Esophagus squamous epithelium (tissue), 5 donors: ENCODE data around the gene ALDH18A1. TPM values are rescaled to one million over a fixed set of nuclear protein-coding genes. Genes with fewer than 3 reads are reported as not detected.

Experiments used
- DNase-seq: peaks from one replicate; lab custom pipeline; 2025; lab: John Stamatoyannopoulos, UW
- H3K27ac ChIP-seq, 4 donors: fragments of 200-600 bp; sonication (generic); one replicate each; pipeline ENCODE4 v1.5.1; 2016 to 2019; ENCODE audit warnings: mild to moderate bottlenecking in 1 of 4
- H3K27me3 ChIP-seq, 4 donors: fragments of 200-600 bp; sonication (generic); 1 replicate in 3 of 4; 2 replicates in 1 of 4; pipeline versions ENCODE4 v1.5.1 to v1.6.0; 2017 to 2021; ENCODE audit warnings: antibody characterized with exemption in 1 of 4
- H3K36me3 ChIP-seq, 3 donors: fragments of 200-600 bp; sonication (generic); one replicate each; pipeline ENCODE4 v1.5.1; 2016 to 2019
- H3K4me1 ChIP-seq, 3 donors: fragments of 200-600 bp; sonication (generic); one replicate each; pipeline ENCODE4 v1.5.1; 2017 to 2019
- H3K4me3 ChIP-seq, 4 donors: fragments of 200-600 bp; sonication (generic); 1 replicate in 3 of 4; 2 replicates in 1 of 4; pipeline ENCODE4 v1.5.1; 2016 to 2019; ENCODE audit warnings: mild to moderate bottlenecking in 2 of 4, moderate library complexity in 1 of 4
- H3K9me3 ChIP-seq, 3 donors: fragments of 200-600 bp; sonication (generic); one replicate each; pipeline ENCODE4 v1.5.1; 2016 to 2019
- POLR2A ChIP-seq, 4 donors: fragments of 450-650 bp; IDR thresholded peaks; one replicate each; pipeline ENCODE4 v1.6.1; 2017; ENCODE audit warnings: antibody characterized with exemption in 4 of 4, mild to moderate bottlenecking in 4 of 4, moderate library complexity in 3 of 4
- WGBS, 2 donors: methylation state at CpG; one replicate each; pipeline ENCODE4 v1.1.5; 2018; 5-methylcytosine and 5-hydroxymethylcytosine counted together
- intact Hi-C: fragments of 100-400 bp; cut with DNase I; formaldehyde crosslinking; loops from one replicate; pipeline ENCODE4 v1.15.0; 2022
- total RNA-seq, 4 donors: library from RNA; depleted of rRNA; stranded (reverse); fragments of >200 nt; gene quantifications; one replicate each; pipeline ENCODE4 v1.1.0, GENCODE V29; 2016
- TF ChIP-seq, protein P1 (sequence below), 6 experiments: fragments of 450-650 bp in 4 of 6; fragments of 200-600 bp in 2 of 6; sonication (generic) in 2 of 6; IDR thresholded peaks; one replicate each; pipeline ENCODE4 v1.5.1; 2016 to 2019; ENCODE audit warnings: antibody characterized with exemption in 6 of 6, mild to moderate bottlenecking in 4 of 6, moderate library complexity in 4 of 6
- donor health status: DM: yes; HTN: yes; CAD: no.

ALDH18A1 gene
- total RNA-seq, 4 donors from 2014 or later, result 34.5 to 78.3 (median 47.4) TPM

DNA sequence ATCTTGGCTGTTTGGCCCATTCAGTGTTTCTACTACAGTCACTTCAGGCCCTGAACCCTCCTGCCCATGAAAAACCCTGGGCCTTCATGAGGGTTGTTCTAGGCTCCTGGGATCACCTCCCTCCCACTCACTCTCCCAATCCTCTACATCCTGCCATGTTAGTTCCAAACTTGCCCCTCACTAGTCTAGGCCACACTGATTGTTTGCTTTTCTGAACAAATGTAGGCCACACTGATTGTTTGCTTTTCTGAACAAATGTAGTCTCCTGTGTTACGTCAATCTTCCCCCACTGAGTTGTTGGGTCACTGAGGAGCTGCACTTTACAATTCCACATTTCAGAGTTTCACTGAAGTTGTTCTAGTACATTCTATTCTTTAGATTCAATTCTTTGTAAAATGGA is 5.3 kb upstream of the ALDH18A1 start:
- TF ChIP-seq, protein P1, sequence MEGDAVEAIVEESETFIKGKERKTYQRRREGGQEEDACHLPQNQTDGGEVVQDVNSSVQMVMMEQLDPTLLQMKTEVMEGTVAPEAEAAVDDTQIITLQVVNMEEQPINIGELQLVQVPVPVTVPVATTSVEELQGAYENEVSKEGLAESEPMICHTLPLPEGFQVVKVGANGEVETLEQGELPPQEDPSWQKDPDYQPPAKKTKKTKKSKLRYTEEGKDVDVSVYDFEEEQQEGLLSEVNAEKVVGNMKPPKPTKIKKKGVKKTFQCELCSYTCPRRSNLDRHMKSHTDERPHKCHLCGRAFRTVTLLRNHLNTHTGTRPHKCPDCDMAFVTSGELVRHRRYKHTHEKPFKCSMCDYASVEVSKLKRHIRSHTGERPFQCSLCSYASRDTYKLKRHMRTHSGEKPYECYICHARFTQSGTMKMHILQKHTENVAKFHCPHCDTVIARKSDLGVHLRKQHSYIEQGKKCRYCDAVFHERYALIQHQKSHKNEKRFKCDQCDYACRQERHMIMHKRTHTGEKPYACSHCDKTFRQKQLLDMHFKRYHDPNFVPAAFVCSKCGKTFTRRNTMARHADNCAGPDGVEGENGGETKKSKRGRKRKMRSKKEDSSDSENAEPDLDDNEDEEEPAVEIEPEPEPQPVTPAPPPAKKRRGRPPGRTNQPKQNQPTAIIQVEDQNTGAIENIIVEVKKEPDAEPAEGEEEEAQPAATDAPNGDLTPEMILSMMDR (IDR thresholded peaks at IDR 0.05), result no peak
- TF ChIP-seq POLR2A (IDR thresholded peaks at IDR 0.05), result no peak
- H3K36me3 ChIP-seq, result peaks cover 0 to 33% (median 0%) of the 10 kb centered on the region in 3 donors
- peaks cover 0 to 11% (median 3%) of the 10 kb centered on the region in 3 donors for H3K4me1 ChIP-seq
- no peaks in the 10 kb centered on the region for H3K27me3 ChIP-seq
- intact Hi-C loops, result no loop called here
- DNase-seq, result no peak
- no peaks in the 10 kb centered on the region for H3K9me3 ChIP-seq
- no peak overlapping the region for H3K27ac ChIP-seq
- WGBS, 2 donors, result 88 to 94% methylated on average over 1 of the region's 1 CpG
- no peak overlapping the region for H3K4me3 ChIP-seq

DNA sequence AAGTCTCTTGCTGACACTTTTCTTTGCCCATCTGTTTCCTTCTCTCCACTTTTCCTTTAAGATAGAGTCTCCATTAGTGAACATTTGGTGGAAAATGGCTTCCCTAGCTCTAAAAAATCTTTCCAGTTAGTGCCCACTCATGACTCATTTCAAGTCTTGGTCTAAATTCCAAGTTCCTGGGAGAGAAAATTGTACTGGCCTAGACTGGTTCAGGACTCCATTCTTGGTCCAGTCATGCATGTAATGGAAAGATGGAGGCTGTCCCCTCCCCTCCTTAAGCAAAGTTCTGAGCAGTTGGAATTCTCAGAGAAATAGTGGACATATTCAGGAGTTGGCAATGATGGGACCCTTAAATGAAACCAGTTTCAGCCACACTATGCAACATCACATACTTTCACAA is 3.8 kb upstream of the ALDH18A1 start:
- Histone ChIP-seq H3K9me3 (no peaks in the 10 kb centered on the region), H3K4me1 (peaks cover 0 to 21% (median 4%) of the 10 kb centered on the region in 3 donors), H3K27me3 (no peaks in the 10 kb centered on the region), H3K36me3 (peaks cover 0 to 23% (median 0%) of the 10 kb centered on the region in 3 donors), H3K4me3 (no peak overlapping the region), H3K27ac (no peak overlapping the region)
- intact Hi-C loops, result no loop called here
- no peak for DNase-seq
- no peak for TF ChIP-seq POLR2A (IDR thresholded peaks at IDR 0.05)
- TF ChIP-seq, protein P1 (IDR thresholded peaks at IDR 0.05), result no peak

DNA sequence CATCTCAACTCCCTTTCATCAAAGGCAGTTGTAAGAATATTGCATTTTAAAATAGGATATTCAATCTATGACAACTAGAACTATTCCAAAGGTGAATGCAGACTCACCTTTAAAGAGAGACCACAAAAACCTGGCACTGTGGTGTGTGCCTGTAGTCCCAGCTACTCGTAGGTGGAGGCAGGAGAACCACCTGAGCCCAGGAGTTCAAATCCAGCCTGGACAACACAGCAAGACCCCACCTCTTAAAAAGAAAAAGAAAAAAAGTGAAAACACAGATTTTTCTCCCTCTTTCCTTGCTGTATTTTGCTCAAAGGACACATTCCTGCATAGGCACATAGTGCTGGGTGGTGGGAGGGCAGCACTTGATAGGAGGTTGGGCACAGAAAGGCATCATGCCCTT is 739 bp upstream of the ALDH18A1 start:
- peak overlapping the region in 1 of 4 donors; percentile 77 for H3K27ac ChIP-seq
- DNase-seq, result no peak
- peaks cover 0 to 11% (median 7%) of the 10 kb centered on the region in 3 donors for H3K36me3 ChIP-seq
- H3K27me3 ChIP-seq, result no peaks in the 10 kb centered on the region
- H3K9me3 ChIP-seq, result no peaks in the 10 kb centered on the region
- H3K4me3 ChIP-seq, result peak overlapping the region in 3 of 4 donors; percentile 78 to 93 (median 80)
- H3K4me1 ChIP-seq, result peaks cover 0 to 36% (median 4%) of the 10 kb centered on the region in 3 donors
- WGBS, 2 donors, result 0 to 67% methylated on average over 1 of the region's 1 CpG
- no peak for TF ChIP-seq POLR2A (IDR thresholded peaks at IDR 0.05)
- TF ChIP-seq, protein P1 (IDR thresholded peaks at IDR 0.05), result no peak
- intact Hi-C loops, result no loop called here

DNA sequence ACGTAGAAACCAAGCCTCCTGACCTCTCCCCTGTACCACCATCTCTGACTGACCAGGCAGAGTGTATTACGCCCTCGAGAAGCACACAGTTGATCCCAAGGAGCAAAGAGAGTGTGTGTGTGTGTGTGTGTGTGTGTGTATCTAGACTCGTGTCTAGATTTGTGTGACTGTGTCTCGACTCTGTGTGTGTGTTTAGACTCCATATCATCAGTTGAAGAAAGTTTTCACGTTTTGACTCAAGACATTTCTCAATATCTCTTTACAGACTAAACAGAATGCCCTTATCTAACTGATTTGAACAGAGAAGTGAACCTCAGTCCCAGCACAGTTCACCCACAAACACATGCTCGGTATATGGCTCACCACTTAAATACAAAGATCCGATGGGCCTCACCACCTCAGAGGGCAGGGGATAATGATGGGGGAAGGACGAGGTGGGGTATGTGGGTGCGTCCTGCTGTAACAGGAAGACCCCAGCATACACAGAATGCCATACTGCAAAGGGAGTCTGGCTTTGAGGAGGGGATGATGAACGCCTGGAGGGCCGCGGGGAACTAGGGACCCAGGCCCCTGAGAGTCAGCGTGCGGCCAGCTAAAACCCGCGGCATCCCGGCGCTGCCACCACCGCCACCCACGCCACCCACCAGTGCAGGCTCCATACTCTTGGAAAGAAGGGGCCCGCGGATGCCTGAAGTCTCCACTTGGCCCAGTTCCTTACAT is 780 bp downstream of the ALDH18A1 start:
- Histone ChIP-seq H3K27me3 (no peaks in the 10 kb centered on the region), H3K4me3 (peak overlapping the region; percentile 76 to 93 (median 79)), H3K4me1 (peaks cover 0 to 36% (median 4%) of the 10 kb centered on the region in 3 donors), H3K27ac (peak overlapping the region; percentile 66 to 81 (median 75)), H3K36me3 (peaks cover 8 to 27% (median 9%) of the 10 kb centered on the region in 3 donors), H3K9me3 (peaks cover 0 to 6% (median 0%) of the 10 kb centered on the region in 3 donors)
- TF ChIP-seq, protein P1 (IDR thresholded peaks at IDR 0.05), result no peak
- TF ChIP-seq POLR2A (IDR thresholded peaks at IDR 0.05), result no peak
- DNase-seq, result no peak
- intact Hi-C loops, result no loop called here
- WGBS, 2 donors, result 9 to 15% methylated on average over 4 to 12 of the region's 23 CpGs

DNA sequence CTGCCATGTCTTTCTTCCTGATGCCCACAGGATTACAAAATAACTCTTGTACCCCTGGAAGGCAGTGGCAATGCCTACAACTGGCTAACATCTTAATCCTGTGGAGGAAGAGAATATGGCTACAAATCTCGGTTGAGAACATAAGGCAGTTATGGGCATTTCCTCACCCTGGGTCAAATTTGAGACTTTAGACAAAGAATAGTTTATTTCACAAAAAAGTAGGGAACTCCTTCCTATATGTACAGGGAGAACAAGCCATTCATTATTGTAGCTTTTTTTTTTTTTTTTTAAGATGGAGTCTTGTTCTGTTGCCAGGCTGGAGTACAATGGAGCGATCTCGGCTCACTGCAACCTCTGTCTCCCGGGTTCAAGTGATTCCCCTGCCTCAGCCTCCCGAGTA is 2.6 kb downstream of the ALDH18A1 start:
- no peak for DNase-seq
- Histone ChIP-seq H3K4me1 (peaks cover 0 to 36% (median 4%) of the 10 kb centered on the region in 3 donors), H3K27me3 (no peaks in the 10 kb centered on the region), H3K27ac (no peak overlapping the region), H3K9me3 (peaks cover 0 to 6% (median 0%) of the 10 kb centered on the region in 3 donors), H3K4me3 (no peak overlapping the region), H3K36me3 (peaks cover 8 to 43% (median 9%) of the 10 kb centered on the region in 3 donors)
- intact Hi-C loops, result no loop called here
- WGBS, 2 donors, result 87 to 88% methylated on average over 5 of the region's 5 CpGs
- no peak for TF ChIP-seq POLR2A (IDR thresholded peaks at IDR 0.05)
- TF ChIP-seq, protein P1 (IDR thresholded peaks at IDR 0.05), result no peak
